ENCODE results near the gene SOWAHD. TPM values are rescaled to one million over a fixed set of nuclear protein-coding genes. Genes with fewer than 3 reads are reported as not detected.
"Not testable (repeated sequence)": the region's sequence is repeated elsewhere in the genome, so short reads cannot be mapped to it uniquely, and the experiment has no call there.

SOWAHD gene
- total RNA-seq, 2 donors from 2014 or later = not detected

DNA sequence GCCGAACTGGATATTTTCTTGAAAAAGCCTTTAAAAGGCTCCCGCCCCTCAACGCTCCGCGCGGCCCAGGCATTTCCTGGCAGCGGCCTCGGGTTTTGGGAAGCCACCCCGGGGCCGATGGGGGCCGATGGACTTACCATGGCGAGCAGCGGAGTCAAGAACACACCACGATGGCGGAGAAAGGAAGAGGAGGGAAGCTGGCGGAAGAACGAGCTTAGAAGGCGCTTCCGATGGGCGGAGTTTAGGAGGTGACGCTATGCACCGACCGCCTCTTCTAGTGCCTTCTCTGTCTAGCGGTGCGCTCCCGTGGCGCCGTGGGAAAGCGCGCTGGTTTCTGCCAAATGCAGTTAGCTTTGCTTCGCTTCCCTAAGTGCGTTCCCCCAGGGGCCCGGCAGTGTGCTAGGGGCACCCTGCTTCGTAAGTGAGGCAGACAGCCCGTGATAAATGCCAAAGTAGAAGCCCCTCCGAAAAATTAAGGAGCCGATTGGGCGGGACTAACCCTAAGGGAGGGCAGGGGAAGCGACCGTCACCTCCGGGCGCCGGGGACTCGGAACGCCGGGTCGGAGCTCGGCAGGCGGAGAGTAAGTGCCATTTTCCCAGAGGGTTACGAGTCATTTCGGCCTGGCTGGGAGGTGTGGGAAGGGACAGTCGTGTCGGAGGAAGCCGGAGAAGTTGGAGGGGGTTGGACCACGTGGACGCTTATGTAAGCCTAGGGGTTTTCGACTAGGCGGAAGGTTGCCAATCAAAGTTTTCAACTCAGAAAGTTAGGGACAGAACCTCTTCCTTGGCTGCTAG lies 33.2 kb downstream of the SOWAHD start, which contains the start of gene RPL39:
RPL39 (minus strand) TSS at position 194 of the 795 bp plus-strand sequence; CDS start at position 140, 54 bp downstream.
- ATAC-seq (ENCODE audit: insufficient number of reproducible peaks, low FRiP score, low read depth) (peak; percentile 97), DNase-seq (ENCODE audit: low spot score) (peak; percentile 15)
- H3K27me3 ChIP-seq (replicated peaks; ENCODE audit: insufficient read depth) = no peaks in the 10 kb centered on the region
- H3K4me1 ChIP-seq (ENCODE audit: control insufficient read depth in 1 of 2, low read depth in 2 of 2) = peaks cover 3 to 20% of the 10 kb centered on the region in 2 donors
- H3K9me3 ChIP-seq = no peaks in the 10 kb centered on the region
- H3K36me3 ChIP-seq = peaks cover 8% of the 10 kb centered on the region
- peak within 1 kb of the TSS; percentile 86 to 96 for H3K27ac ChIP-seq
- peak within 1 kb of the TSS; percentile 89 for H3K4me3 ChIP-seq
- TF ChIP-seq, protein P1, sequence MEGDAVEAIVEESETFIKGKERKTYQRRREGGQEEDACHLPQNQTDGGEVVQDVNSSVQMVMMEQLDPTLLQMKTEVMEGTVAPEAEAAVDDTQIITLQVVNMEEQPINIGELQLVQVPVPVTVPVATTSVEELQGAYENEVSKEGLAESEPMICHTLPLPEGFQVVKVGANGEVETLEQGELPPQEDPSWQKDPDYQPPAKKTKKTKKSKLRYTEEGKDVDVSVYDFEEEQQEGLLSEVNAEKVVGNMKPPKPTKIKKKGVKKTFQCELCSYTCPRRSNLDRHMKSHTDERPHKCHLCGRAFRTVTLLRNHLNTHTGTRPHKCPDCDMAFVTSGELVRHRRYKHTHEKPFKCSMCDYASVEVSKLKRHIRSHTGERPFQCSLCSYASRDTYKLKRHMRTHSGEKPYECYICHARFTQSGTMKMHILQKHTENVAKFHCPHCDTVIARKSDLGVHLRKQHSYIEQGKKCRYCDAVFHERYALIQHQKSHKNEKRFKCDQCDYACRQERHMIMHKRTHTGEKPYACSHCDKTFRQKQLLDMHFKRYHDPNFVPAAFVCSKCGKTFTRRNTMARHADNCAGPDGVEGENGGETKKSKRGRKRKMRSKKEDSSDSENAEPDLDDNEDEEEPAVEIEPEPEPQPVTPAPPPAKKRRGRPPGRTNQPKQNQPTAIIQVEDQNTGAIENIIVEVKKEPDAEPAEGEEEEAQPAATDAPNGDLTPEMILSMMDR (IDR thresholded peaks at IDR 0.05) = no peak

DNA sequence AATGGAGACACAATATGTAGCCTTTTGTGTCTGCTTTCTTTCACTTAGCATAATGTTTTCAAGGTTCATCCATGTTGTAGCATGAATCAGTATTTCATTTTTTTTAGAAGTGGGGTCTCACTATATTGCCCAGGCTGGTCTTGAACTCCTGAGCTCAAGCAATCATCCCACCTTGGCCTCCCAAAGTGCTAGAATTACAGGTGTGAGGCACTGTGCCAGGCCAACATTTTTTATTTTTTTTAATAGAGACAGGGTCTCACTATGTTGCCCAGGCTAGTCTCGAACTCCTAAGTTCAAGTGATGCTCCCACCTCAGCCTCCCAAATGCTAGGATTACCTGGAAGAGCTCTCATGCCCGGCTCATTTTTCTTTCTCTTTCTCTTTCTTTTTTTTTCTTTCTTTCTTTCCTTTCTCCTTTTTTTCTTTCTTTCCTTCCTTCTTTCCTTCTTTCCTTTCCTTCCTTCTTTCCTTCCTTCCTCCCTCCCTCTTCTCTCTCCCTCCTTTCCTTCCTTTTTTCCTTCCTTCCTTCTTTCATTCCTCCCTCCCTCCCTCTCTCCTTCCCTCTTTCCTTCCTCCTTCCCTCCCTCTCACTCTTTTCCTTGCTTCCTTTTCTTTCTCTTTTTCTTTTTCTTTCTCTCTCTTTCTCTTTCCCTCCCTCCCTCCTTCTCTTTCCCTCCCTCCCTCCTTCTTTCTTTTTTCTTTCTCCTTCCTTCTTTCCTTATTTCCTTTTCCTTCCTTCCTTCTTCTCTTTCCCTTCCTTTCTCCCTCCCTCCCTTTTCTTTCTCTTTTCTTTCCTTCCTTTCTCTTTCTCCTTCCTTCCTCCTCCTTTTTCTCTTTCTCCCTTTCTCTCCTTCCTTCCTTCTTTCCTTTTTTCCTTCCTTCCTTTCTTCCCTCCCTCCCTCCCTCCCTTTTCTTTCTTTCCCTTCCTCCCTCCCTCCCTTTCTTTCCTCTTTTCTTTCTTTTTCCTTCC lies 43.1 kb downstream of the SOWAHD start:
- no peaks in the 10 kb centered on the region for H3K4me1 ChIP-seq (ENCODE audit: control insufficient read depth in 1 of 2, low read depth in 2 of 2)
- H3K36me3 ChIP-seq = no peaks in the 10 kb centered on the region
- H3K27ac ChIP-seq = no peak overlapping the region
- no peaks in the 10 kb centered on the region for H3K9me3 ChIP-seq
- H3K27me3 ChIP-seq (replicated peaks; ENCODE audit: insufficient read depth) = no peaks in the 10 kb centered on the region
- no peak for ATAC-seq (ENCODE audit: insufficient number of reproducible peaks, low FRiP score, low read depth)
- TF ChIP-seq, protein P1 (IDR thresholded peaks at IDR 0.05) = no peak
- DNase-seq (ENCODE audit: low spot score) = no peak
- H3K4me3 ChIP-seq = no peak overlapping the region

DNA sequence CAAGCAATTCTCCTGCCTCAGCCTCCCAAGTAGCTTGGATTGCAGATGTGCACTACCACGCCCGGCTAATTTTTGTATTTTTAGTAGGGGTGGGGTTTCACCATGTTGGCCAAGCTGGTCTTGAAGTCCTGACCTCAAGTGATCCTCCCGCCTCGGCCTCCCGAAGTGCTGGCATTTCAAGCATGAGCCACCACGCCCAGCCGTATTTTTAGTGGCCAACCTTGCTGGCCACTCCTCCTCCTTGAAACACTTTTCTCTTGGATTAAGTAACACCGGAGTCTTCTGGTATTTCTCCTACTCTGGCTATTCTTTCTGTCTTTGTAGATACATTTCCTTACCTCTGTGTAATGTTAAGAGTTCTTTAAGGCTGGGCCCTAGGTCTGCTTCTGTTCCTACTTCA lies 44.2 kb downstream of the SOWAHD start:
- no peaks in the 10 kb centered on the region for H3K9me3 ChIP-seq

DNA sequence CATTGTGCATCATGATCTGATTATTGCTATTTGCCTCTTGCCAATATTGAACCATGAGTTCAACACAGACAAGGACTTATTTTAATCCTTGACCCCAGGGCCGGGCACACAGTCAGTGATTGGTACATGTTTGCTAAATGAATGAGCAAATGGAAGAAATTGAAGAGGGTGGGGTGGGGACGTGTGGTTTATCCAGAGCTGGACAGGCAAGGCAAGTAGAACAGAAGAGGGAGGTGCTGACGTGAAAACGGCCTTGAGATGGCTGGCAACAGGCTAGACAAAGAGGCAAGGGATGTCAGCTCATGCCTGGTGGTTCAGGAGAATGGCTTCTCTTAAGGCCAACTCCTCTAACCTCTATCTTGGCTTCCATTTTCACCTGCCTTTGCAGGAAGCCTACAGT lies 50.1 kb downstream of the SOWAHD start:
- not testable (repeated sequence) for ATAC-seq (ENCODE audit: insufficient number of reproducible peaks, low FRiP score, low read depth); H3K36me3 ChIP-seq; H3K4me1 ChIP-seq (ENCODE audit: control insufficient read depth in 1 of 2, low read depth in 2 of 2); H3K27ac ChIP-seq; H3K9me3 ChIP-seq; H3K27me3 ChIP-seq (replicated peaks; ENCODE audit: insufficient read depth); H3K4me3 ChIP-seq; DNase-seq (ENCODE audit: low spot score)

More for the DNA sequence above, 44.2 kb downstream of the SOWAHD start:
- H3K4me3 ChIP-seq = no peak overlapping the region
- H3K4me1 ChIP-seq (ENCODE audit: control insufficient read depth in 1 of 2, low read depth in 2 of 2) = no peaks in the 10 kb centered on the region
- no peaks in the 10 kb centered on the region for H3K27me3 ChIP-seq (replicated peaks; ENCODE audit: insufficient read depth)
- no peak for DNase-seq (ENCODE audit: low spot score)
- no peak overlapping the region for H3K27ac ChIP-seq
- H3K36me3 ChIP-seq = no peaks in the 10 kb centered on the region
- TF ChIP-seq, protein P1 (IDR thresholded peaks at IDR 0.05) = no peak
- ATAC-seq (ENCODE audit: insufficient number of reproducible peaks, low FRiP score, low read depth) = no peak

DNA sequence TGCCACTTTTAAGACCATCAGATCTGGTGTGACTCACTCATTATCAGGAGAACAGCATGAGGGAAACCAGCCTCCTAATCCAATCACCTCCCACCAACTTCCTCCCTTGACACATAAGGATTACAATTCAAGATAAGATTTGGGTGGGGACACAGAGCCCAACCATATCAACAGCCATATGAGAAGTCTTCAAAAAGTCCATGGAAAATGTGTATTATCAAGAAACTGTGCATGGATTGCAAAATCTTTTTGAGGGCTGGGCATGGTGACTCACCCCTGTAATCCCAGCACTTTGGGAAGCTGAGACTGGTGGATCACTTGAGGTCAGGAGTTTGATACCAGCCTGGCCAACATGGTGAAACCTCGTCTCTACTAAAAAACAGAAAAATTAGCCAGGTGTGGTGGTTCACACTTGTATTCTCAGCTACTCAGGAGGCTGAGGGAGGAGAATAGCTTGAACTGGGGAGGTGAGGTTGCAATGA lies 50.8 kb downstream of the SOWAHD start:
- TF ChIP-seq, protein P1 (IDR thresholded peaks at IDR 0.05) = no peak
- no peak for ATAC-seq (ENCODE audit: insufficient number of reproducible peaks, low FRiP score, low read depth)
- no peaks in the 10 kb centered on the region for H3K4me1 ChIP-seq (ENCODE audit: control insufficient read depth in 1 of 2, low read depth in 2 of 2)

More for the DNA sequence above, 50.8 kb downstream of the SOWAHD start:
- Histone ChIP-seq H3K27ac (no peak overlapping the region), H3K36me3 (no peaks in the 10 kb centered on the region), H3K9me3 (no peaks in the 10 kb centered on the region), H3K27me3 (replicated peaks; ENCODE audit: insufficient read depth) (no peaks in the 10 kb centered on the region), H3K4me3 (no peak overlapping the region)
- DNase-seq (ENCODE audit: low spot score) = no peak

Other genes starting within 250 kb of the SOWAHD start
- gene STEEP1, start 193.2 kb upstream of the SOWAHD start, total RNA-seq = 10 to 100 TPM; 32.0 to 51.9 TPM
- gene UBE2A, start 184.0 kb upstream of the SOWAHD start, total RNA-seq = 10 to 100 TPM; 37.4 to 50.7 TPM
- 1 to 10 TPM; 3.8 to 8.3 TPM for gene NKRF, start 152.2 kb upstream of the SOWAHD start, total RNA-seq
- 10 to 100 TPM in 1 of 2 donors, 1 to 10 TPM in 1; 9.3 to 25.5 TPM for gene SEPTIN6, start 65.4 kb upstream of the SOWAHD start, total RNA-seq
- gene RPL39, start 33.0 kb downstream of the SOWAHD start, total RNA-seq = 1,000 to 10,000 TPM in 1 of 2 donors, 100 to 1,000 TPM in 1; 889 to 1,700 TPM
- 1 to 10 TPM; 3.7 to 4.9 TPM for gene UPF3B, start 94.4 kb downstream of the SOWAHD start, total RNA-seq
- gene RNF113A, start 113.1 kb downstream of the SOWAHD start, total RNA-seq = 10 to 100 TPM in 1 of 2 donors, 1 to 10 TPM in 1; 6.1 to 13.8 TPM
- gene NDUFA1, start 113.2 kb downstream of the SOWAHD start, total RNA-seq = 10 to 100 TPM; 30.5 to 41.1 TPM
- not detected for gene AKAP14, start 137.3 kb downstream of the SOWAHD start, total RNA-seq
- gene NKAP, start 185.2 kb downstream of the SOWAHD start, total RNA-seq = 10 to 100 TPM in 1 of 2 donors, 1 to 10 TPM in 1; 5.8 to 13.0 TPM